OCI-LY3 (cell line): ENCODE measurements around the gene TRIO.

Experiments
- EZH2phosphoT487 ChIP-seq: fragments of 200-600 bp; shearing (Covaris generic); IDR thresholded peaks from 2 replicates; pipeline ENCODE4 v1.6.1; 2018; ENCODE audit warnings: antibody characterized with exemption, mixed run types, low read depth
- TF ChIP-seq, protein P1 (sequence below): fragments of 200-600, 300-600 bp; sonication (generic); IDR thresholded peaks from 2 replicates; pipeline ENCODE4 v1.5.1; 2014; ENCODE audit warnings: antibody characterized with exemption, low read length, low read depth

DNA sequence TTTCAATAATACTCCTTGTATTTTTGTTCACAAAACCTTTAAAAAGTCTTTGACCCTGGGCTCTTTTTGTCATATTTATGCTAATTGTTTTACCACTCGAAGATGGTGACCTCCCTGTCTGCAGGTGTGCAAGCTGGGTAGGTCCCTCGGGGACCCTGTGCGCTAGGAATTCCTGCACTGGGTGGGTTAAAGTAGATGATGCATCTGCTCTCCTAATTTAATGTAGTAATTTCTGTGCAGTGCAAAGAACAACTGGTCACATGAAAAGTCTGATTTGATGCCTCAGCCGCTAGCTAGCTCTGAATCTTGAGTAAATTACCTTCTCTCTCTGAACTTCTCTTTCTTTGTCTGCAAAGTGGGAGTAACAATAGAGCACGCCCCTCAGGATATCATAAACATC lies 299.4 kb downstream of the TRIO start:
- TF ChIP-seq, protein P1, sequence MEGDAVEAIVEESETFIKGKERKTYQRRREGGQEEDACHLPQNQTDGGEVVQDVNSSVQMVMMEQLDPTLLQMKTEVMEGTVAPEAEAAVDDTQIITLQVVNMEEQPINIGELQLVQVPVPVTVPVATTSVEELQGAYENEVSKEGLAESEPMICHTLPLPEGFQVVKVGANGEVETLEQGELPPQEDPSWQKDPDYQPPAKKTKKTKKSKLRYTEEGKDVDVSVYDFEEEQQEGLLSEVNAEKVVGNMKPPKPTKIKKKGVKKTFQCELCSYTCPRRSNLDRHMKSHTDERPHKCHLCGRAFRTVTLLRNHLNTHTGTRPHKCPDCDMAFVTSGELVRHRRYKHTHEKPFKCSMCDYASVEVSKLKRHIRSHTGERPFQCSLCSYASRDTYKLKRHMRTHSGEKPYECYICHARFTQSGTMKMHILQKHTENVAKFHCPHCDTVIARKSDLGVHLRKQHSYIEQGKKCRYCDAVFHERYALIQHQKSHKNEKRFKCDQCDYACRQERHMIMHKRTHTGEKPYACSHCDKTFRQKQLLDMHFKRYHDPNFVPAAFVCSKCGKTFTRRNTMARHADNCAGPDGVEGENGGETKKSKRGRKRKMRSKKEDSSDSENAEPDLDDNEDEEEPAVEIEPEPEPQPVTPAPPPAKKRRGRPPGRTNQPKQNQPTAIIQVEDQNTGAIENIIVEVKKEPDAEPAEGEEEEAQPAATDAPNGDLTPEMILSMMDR = no peak
- TF ChIP-seq EZH2phosphoT487 = no peak
